H9 (cell line): Measurements from ENCODE around the gene TUBA1A. TPM values are rescaled to one million over a fixed set of nuclear protein-coding genes. Genes with fewer than 3 reads are reported as not detected.
A peak's percentile ranks its signal among the peaks of the same experiment; 100 is the strongest.

Experiments
- DNase-seq: peaks from one replicate; pipeline ENCODE4 v3.0.0-alpha.2; 2017
- H2AFZ ChIP-seq: one replicate; pipeline ENCODE4 v1.6.1; 2013; ENCODE audit warnings: mild to moderate bottlenecking, low read length, control low read depth, moderate library complexity
- H2AK5ac ChIP-seq: 2 replicates; pipeline ENCODE4 v1.6.1; 2013; ENCODE audit warnings: low read length, control low read depth, mixed read lengths; ENCODE audit not compliant: insufficient read length
- H2BK120ac ChIP-seq: one replicate; pipeline ENCODE4 v1.6.1; 2013; ENCODE audit warnings: low read depth, mild to moderate bottlenecking, low read length, control low read depth, inconsistent platforms; ENCODE audit not compliant: poor library complexity, severe bottlenecking
- H2BK12ac ChIP-seq: 2 replicates; pipeline ENCODE4 v1.6.1; 2013; ENCODE audit warnings: low read length, control low read depth, mixed read lengths, low read depth; ENCODE audit not compliant: insufficient read length
- H2BK15ac ChIP-seq: 2 replicates; pipeline ENCODE4 v1.6.1; 2013; ENCODE audit warnings: low read depth, low read length, control low read depth
- H2BK20ac ChIP-seq: one replicate; pipeline ENCODE4 v1.6.1; 2013; ENCODE audit warnings: low read depth, mild to moderate bottlenecking, low read length, control low read depth, inconsistent platforms; ENCODE audit not compliant: poor library complexity, severe bottlenecking
- H2BK5ac ChIP-seq: 2 replicates; pipeline ENCODE4 v1.6.1; 2013; ENCODE audit warnings: low read length, control low read depth, mixed read lengths; ENCODE audit not compliant: insufficient read length
- H3K14ac ChIP-seq: 2 replicates; pipeline ENCODE4 v1.6.1; 2013; ENCODE audit warnings: low read length, control low read depth; ENCODE audit not compliant: insufficient read depth
- H3K18ac ChIP-seq: 2 replicates; pipeline ENCODE4 v1.6.1; 2013; ENCODE audit warnings: low read depth, mild to moderate bottlenecking, mixed read lengths, low read length, control low read depth; ENCODE audit not compliant: insufficient read length
- H3K23ac ChIP-seq: 2 replicates; pipeline ENCODE4 v1.6.1; 2013; ENCODE audit warnings: low read length, control low read depth, mixed read lengths, low read depth; ENCODE audit not compliant: insufficient read length
- H3K23me2 ChIP-seq: 2 replicates; pipeline ENCODE4 v1.6.1; 2013; ENCODE audit warnings: low read depth, mild to moderate bottlenecking, mixed read lengths, low read length, control low read depth; ENCODE audit not compliant: insufficient read length, poor library complexity, severe bottlenecking
- H3K27ac ChIP-seq: 2 replicates; pipeline ENCODE4 v1.5.1; 2013; ENCODE audit warnings: low read length, control low read depth, mixed read lengths, low read depth; ENCODE audit not compliant: insufficient read length
- H3K27me3 ChIP-seq: 2 replicates; pipeline ENCODE4 v1.6.1; 2013; ENCODE audit warnings: low read length, control low read depth, inconsistent platforms; ENCODE audit not compliant: insufficient read depth
- H3K4ac ChIP-seq: 2 replicates; pipeline ENCODE4 v1.6.1; 2013; ENCODE audit warnings: low read depth, mild to moderate bottlenecking, control low read depth, inconsistent platforms, low read length, moderate library complexity
- H3K4me1 ChIP-seq: 2 replicates; pipeline ENCODE4 v1.6.1; 2013; ENCODE audit warnings: low read length, control low read depth, inconsistent platforms; ENCODE audit not compliant: insufficient read depth
- H3K4me2 ChIP-seq: 2 replicates; pipeline ENCODE4 v1.6.1; 2013; ENCODE audit warnings: low read length, control low read depth, mixed read lengths; ENCODE audit not compliant: insufficient read length, insufficient read depth
- H3K56ac ChIP-seq: 2 replicates; pipeline ENCODE4 v1.6.1; 2013; ENCODE audit warnings: low read depth, mild to moderate bottlenecking, mixed read lengths, low read length, control low read depth; ENCODE audit not compliant: insufficient read length
- H3K79me1 ChIP-seq: 2 replicates; pipeline ENCODE4 v1.6.1; 2013; ENCODE audit warnings: low read depth, mild to moderate bottlenecking, moderate library complexity, low read length, control low read depth, inconsistent platforms; ENCODE audit not compliant: insufficient read depth, poor library complexity, severe bottlenecking
- H3K79me2 ChIP-seq: 2 replicates; pipeline ENCODE4 v1.6.1; 2013; ENCODE audit warnings: low read length, control low read depth, inconsistent platforms; ENCODE audit not compliant: insufficient read depth
- H3K9ac ChIP-seq: 2 replicates; pipeline ENCODE4 v1.6.1; 2013; ENCODE audit warnings: low read length, control low read depth, mixed read lengths; ENCODE audit not compliant: insufficient read length; ENCODE audit errors: extremely low read depth
- H3K9me3 ChIP-seq: one replicate; pipeline ENCODE4 v1.6.1; 2013; ENCODE audit warnings: low read depth, low read length, inconsistent platforms; ENCODE audit not compliant: control insufficient read depth
- H3T11ph ChIP-seq: one replicate; pipeline ENCODE4 v1.6.1; 2013; ENCODE audit warnings: mild to moderate bottlenecking, low read length, control low read depth, inconsistent platforms
- H4K20me1 ChIP-seq: one replicate; pipeline ENCODE4 v1.6.1; 2013; ENCODE audit not compliant: control insufficient read depth, insufficient read length, insufficient read depth
- H4K5ac ChIP-seq: 2 replicates; pipeline ENCODE4 v1.6.1; 2013; ENCODE audit warnings: low read depth, mild to moderate bottlenecking, mixed read lengths, low read length, control low read depth; ENCODE audit not compliant: insufficient read length
- H4K8ac ChIP-seq: replicated peaks from 2 replicates; pipeline ENCODE4 v1.6.1; 2013; ENCODE audit warnings: low read length, control low read depth, mixed read lengths, low read depth; ENCODE audit not compliant: insufficient read length
- H4K91ac ChIP-seq: 2 replicates; pipeline ENCODE4 v1.6.1; 2013; ENCODE audit warnings: low read depth, mild to moderate bottlenecking, moderate library complexity, mixed read lengths, low read length, control low read depth; ENCODE audit not compliant: insufficient read length
- H3K27ac Mint-ChIP-seq, 3 experiments: 2 replicates in 2 of 3; 3 replicates in 1 of 3; pipeline ENCODE4 v1.8.0; 2020 to 2021; ENCODE audit warnings: mixed read lengths in 3 of 3, mild to moderate bottlenecking in 1 of 3, moderate library complexity in 1 of 3
- H3K27me3 Mint-ChIP-seq: 2 replicates; pipeline ENCODE4 v1.8.0; 2021; ENCODE audit warnings: low read depth, mild to moderate bottlenecking, moderate library complexity, mixed read lengths
- H3K36me3 Mint-ChIP-seq, 3 experiments: 2 replicates in 2 of 3; 3 replicates in 1 of 3; pipeline ENCODE4 v1.8.0; 2020 to 2021; ENCODE audit warnings: low read depth in 3 of 3, mixed read lengths in 3 of 3; ENCODE audit not compliant: insufficient read depth in 1 of 3
- H3K4me1 Mint-ChIP-seq, 2 experiments: 2 replicates each; pipeline ENCODE4 v1.8.0; 2020; ENCODE audit warnings: mixed read lengths in 2 of 2
- H3K4me3 Mint-ChIP-seq, 2 experiments: 2 replicates in 1 of 2; 3 replicates in 1 of 2; pipeline ENCODE4 v1.8.0; 2020 to 2021; ENCODE audit warnings: mild to moderate bottlenecking in 2 of 2, mixed read lengths in 2 of 2, moderate library complexity in 1 of 2
- H3K9me3 Mint-ChIP-seq, 2 experiments: 2 replicates in 1 of 2; 3 replicates in 1 of 2; pipeline ENCODE4 v1.8.0; 2020; ENCODE audit warnings: mild to moderate bottlenecking in 2 of 2, mixed read lengths in 2 of 2, moderate library complexity in 1 of 2
- CTCF ChIP-seq: fragments of 200-600 bp; sonication (generic); conservative IDR thresholded peaks from 3 replicates; pipeline ENCODE4 v1.8.0; 2021; ENCODE audit warnings: antibody characterized with exemption, mild to moderate bottlenecking
- WGBS: extraction: QIAGEN DNeasy Blood & Tissue Kit; methylation state at CpG from one replicate; pipeline ENCODE4 v1.1.7; 2013; ENCODE audit warnings: missing lambda C conversion rate, low lambda C conversion rate, mixed read lengths; ENCODE audit not compliant: insufficient read length; ENCODE audit errors: extremely low coverage; 5-methylcytosine and 5-hydroxymethylcytosine counted together
- total RNA-seq: library from RNA; stranded (reverse); gene quantifications from 2 replicates; pipeline ENCODE4 v1.2.1, GENCODE V29; 2021

Gene TUBA1A
- total RNA-seq, 1 experiment from 2014 or later = 149 TPM

DNA sequence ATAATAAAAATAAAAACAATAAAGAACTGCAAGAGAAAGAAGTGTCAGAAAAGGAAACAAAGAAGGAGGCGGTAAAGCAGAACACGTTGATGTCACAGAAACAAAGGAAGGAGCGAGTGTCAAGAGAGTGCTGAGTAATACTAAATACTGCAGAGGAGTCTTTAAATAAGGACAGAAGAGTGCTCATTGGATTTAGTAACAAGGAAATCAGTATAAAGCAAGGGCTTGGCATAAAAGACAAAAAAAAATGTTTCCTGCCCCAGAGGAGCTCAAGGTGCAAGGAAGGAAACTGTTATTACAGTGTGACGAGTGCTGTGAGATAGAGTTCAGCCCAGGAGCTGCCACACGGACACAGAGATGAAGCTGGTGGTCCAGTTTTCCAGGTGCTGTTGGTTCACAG, 8.4 kb upstream of the TUBA1A start:
- H3K14ac ChIP-seq = no peak overlapping the region
- no peak overlapping the region for H4K5ac ChIP-seq
- H3T11ph ChIP-seq = no peak overlapping the region
- H3K56ac ChIP-seq = no peak overlapping the region
- no peak overlapping the region for H4K91ac ChIP-seq
- DNase-seq = no peak
- no peaks in the 10 kb centered on the region for H3K9me3 ChIP-seq
- no CpG with 5 or more reads among the region's 5 CpGs for WGBS
- no peak overlapping the region for H3K18ac ChIP-seq
- H2AK5ac ChIP-seq = no peak overlapping the region
- H3K36me3 Mint-ChIP-seq = no peaks in the 10 kb centered on the region
- no peak overlapping the region for H2BK120ac ChIP-seq
- no peak overlapping the region for H2BK20ac ChIP-seq
- no peak overlapping the region for H3K4me3 Mint-ChIP-seq
- H3K23ac ChIP-seq = no peak overlapping the region
- H2AFZ ChIP-seq = no peak overlapping the region
- H3K27me3 Mint-ChIP-seq = peaks cover 3% of the 10 kb centered on the region; the same call in 1 of the 2 replicates
- TF ChIP-seq CTCF = no peak
- H3K9me3 Mint-ChIP-seq = no peaks in the 10 kb centered on the region
- H3K4me2 ChIP-seq = no peak overlapping the region
- no peak overlapping the region for H3K27ac ChIP-seq
- H3K27me3 ChIP-seq = no peaks in the 10 kb centered on the region
- no peaks in the 10 kb centered on the region for H3K79me2 ChIP-seq
- H4K20me1 ChIP-seq = no peaks in the 10 kb centered on the region
- no peaks in the 10 kb centered on the region; the same call in 1 of the 2 replicates for H3K4me1 ChIP-seq
- H3K23me2 ChIP-seq = no peaks in the 10 kb centered on the region
- no peak overlapping the region for H2BK15ac ChIP-seq
- H2BK12ac ChIP-seq = no peak overlapping the region
- H3K4me1 Mint-ChIP-seq = peaks cover 25 to 42% of the 10 kb centered on the region in 2 experiments
- no peak overlapping the region for H3K4ac ChIP-seq
- H4K8ac ChIP-seq = no peak overlapping the region
- H3K9ac ChIP-seq = no peak overlapping the region
- no peak overlapping the region for H2BK5ac ChIP-seq
- H3K27ac Mint-ChIP-seq = peak overlapping the region in 1 of 3 experiments; percentile 21; a peak in 2 of 7 replicates
- no peaks in the 10 kb centered on the region for H3K79me1 ChIP-seq
